ENCODE data around the gene AGBL5.

DNA sequence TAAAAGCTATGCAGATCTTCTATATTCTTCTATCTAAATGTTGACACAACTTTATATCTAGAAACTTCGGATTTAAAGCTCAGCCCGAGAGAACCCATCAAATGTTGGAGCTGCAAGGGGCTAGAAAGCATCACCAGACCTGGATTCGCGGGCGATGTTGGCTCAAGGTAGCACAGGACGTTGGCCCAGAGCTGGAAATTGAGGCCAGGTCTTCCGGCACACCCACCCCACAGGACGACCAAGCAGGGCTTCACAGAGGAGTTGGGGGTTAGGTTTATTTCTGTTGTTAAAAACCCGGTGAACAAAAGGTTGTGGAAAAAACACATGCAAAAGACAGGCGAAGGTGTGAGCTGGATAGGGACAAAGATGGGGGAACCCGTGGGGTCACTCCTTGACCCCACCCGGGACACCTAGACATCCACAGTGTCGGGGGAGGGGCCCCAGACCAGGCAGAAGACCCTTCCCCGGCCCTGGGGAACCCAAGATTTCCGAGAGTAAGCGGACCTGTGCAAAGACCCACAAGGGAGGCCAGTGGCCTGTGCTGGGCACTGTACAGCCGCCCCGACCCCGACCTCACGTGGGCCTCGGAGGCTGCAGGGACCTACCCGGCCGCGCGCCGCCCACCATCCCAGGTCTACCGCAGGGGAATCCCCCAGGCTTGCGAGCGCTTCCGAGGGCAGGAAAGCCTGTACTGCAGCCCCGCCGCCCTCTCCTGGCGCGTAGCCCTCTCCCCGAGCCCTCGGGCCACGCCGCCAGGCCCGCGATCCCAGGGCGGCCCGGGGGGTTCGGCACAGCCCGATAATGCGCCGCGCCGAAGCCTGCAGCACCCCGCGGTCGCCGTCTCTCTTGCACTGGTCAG is 1.8 kb upstream of the AGBL5 start:
- no peak for TF ChIP-seq POLR2A (IDR thresholded peaks at IDR 0.05; ENCODE audit: low read length)
- TF ChIP-seq GATA1 (IDR thresholded peaks at IDR 0.05; ENCODE audit: low read depth, low read length): no peak
